Islet precursor cell (in vitro differentiated cells): ENCODE results near the gene SNTG2.
"Not testable (repeated sequence)": the region's sequence is repeated elsewhere in the genome, so short reads cannot be mapped to it uniquely, and the experiment has no call there.

ENCODE experiments used
- DNase-seq: peaks from one replicate; pipeline ENCODE4 v3.0.0-alpha.2; 2018

Gene SNTG2

GRCh38 chr2:1060372-1060771 lies 109.7 kb downstream of the SNTG2 start:
- no peak for DNase-seq

DNA sequence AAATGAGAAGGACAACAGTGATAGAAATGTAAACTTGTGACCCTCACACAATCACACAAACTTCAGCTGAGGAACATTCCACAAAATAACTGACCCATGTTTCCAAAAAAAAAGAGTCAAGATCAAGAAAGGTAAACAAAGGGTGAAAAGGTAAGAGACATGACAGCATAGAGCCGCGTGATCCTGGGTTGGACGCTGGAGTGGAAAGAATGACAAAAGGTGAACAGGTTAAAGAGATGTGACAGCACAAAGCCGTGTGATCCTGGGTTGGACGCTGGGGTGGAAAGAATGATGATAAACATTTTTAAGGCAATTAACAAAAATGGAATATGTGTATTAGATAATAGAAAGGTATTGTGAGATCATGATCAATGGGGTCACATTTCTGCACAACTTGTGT lies 110.3 kb downstream of the SNTG2 start:
- DNase-seq, result no peak

DNA sequence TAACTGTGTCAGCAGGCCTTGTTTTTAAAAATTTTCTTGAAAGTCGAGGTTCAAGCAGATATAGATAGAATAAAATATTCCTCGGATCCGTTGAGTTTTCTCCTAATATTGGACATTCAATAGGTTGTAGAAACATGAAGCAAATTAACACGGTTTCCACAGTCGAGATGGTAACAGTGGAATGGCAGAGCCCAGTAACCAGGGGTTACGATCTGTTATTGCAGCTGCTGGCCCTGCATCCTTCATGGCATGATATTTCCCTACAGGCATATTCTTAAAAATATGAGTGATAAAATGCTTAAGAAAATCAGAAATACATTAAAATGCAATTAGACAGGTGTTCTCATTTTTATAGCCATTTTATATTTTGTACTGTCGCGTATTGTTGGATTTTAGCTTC lies 117.6 kb downstream of the SNTG2 start:
- no peak for DNase-seq

- no peak for DNase-seq
These were observed 118.2 kb downstream of the SNTG2 start for GRCh38 chr2:1068822-1069221.

- no peak for DNase-seq
These were observed 119.2 kb downstream of the SNTG2 start for GRCh38 chr2:1069847-1070246.

GRCh38 chr2:1070601-1071000 lies 120.0 kb downstream of the SNTG2 start:
- no peak for DNase-seq

DNA sequence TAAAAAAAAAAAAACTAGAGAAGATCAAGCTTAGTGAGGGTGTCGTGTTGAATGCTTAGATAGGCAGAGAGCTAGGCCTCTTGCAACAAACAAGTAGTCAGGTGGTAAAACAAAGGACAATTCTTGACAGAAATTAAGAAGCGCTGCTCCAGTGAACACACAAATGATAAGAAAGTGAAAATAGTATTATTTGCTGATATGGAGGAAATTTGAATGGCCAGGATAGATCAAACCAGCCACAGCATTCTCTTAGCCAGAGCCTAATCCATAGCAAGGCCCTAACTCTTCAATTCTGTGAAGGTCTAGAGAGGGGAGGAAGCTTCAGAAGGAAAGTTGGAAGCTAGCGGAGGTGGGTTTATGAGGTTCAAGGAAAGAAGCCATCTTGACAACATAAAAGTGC lies 121.0 kb downstream of the SNTG2 start:
- no peak for DNase-seq

- no peak for DNase-seq
These were observed 121.6 kb downstream of the SNTG2 start for GRCh38 chr2:1072250-1072649.

GRCh38 chr2:1077911-1078310 lies 127.3 kb downstream of the SNTG2 start:
- DNase-seq, result no peak

GRCh38 chr2:1078326-1078725 lies 127.7 kb downstream of the SNTG2 start:
- no peak for DNase-seq

- no peak for DNase-seq
These were observed 129.5 kb downstream of the SNTG2 start for GRCh38 chr2:1079873-1080799.

DNA sequence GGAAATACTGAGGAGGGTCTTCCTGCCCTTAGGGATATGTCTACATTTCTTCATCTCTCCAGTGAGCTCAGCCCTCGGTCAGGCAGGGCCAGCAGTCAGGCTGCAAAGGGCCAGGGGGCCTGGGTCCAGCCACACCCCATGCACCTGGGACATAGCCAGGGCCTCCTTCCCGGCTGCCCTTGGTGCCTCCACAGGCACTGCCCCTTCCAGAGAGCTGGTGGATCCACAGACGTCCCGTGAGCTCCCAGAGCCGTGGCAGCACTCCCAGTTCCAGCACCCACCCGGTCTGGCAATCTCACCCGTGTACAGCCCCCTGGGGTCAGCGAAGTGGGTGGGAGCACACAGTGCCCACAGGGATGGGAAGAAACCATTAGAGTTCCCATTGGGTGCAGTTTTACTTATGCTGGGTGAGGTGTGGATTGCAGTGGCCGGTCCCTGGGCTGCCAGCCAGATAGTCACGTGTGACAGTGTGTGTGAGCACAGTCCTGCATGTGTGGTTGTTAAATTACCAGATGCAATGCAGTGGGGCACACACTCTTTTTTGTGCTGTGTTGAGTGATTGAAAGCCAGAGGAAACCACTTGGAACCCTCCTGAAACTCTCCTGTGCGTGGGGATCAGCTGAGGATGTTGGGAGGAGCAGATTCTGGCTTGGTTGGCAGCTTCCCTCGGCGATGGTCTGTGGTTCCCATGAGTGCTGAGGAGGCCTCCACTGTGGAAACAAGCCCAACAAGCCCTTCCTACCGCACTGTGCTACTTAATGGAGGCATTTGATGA lies 131.0 kb downstream of the SNTG2 start:
- DNase-seq, result no peak

DNA sequence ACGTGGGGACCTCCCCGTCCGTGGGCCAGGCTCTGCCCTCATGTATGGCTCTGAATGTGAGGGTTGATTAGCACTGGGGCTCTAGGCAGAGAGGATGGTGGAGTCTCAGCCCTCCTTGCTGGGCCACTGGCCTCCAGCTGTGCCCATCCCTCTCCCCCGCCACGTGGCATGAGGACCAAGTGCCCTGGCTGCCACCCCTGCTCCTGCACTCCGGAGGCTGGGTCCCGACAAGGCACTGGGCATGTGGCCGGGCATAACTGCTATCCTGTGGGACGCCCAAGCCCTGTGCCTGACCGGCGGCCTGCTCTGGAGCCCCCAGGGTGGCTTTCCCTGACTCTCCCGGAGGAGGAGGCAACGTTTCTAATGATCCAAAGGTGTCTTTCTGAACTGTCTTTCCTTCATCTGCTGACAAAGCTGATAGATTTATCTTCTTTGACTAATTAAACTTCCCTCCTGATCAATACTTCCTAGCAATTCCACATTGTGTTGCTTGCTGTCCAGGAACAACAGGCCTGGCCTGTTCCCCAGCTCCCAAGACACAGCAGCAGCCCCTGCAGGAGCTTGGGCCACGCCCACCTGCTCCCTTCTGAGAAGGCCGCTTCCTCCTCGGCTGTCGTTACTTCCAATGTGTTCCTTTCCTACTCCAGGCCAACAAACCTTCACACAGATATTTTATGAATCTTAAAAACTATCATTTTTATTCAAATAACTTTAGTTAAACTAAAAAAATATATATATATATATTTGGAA lies 132.0 kb downstream of the SNTG2 start:
- peak; percentile 75 for DNase-seq

DNA sequence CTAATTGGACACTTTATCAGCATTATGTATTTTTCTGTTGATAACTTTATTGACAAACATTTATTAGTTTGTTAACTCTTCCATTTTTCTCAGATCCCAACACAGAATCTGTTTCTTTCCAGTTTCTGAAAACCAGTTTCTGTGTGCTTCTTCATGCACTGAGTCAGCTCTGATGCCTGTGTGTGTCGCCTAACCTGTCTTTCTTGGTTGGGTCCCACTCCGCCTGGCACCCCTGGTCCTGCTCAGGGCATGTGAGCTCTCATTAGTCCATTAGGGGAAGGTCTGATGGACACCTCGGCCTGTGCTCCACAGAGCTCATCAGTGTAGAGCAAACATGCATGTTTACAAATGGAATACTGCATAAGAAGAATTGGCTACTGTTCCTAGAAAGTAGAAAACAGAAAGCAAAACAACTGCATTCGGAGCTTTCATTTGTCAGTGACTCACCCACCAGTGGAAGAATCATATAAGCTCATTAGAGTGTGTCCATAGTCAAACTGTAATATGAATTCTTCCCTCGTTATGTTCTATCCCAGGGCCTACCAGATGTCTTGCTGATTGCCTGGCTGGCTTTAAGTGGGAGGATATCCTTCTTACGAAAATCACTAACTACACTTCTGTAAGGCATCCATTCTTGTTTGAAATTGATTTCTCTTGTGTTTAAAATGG lies 137.7 kb downstream of the SNTG2 start:
- no peak for DNase-seq

- DNase-seq, result no peak
These were observed 138.3 kb downstream of the SNTG2 start for GRCh38 chr2:1088940-1089339.

- no peak for DNase-seq
These were observed 141.4 kb downstream of the SNTG2 start for GRCh38 chr2:1091895-1092585.

DNA sequence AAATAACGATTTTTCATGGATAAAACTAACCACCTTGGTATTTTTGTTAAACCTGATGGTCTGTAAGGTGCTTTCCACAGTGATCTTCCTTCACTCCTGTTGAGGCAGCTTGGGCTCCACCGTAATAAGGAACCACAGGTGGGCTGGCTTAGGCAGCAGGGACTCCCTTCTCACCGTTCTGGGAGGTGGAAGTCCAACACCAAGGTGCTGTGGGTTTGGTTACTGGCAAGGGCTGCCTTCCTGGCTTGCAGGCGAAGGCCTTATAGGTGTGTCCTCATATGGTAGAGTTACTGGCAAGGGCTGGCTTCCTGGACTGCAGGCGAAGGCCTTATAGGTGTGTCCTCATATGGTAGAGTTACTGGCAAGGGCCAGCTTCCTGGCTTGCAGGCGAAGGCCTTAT lies 143.0 kb downstream of the SNTG2 start:
- not testable (repeated sequence) for DNase-seq

GRCh38 chr2:1097101-1097500 lies 146.5 kb downstream of the SNTG2 start:
- no peak for DNase-seq

DNA sequence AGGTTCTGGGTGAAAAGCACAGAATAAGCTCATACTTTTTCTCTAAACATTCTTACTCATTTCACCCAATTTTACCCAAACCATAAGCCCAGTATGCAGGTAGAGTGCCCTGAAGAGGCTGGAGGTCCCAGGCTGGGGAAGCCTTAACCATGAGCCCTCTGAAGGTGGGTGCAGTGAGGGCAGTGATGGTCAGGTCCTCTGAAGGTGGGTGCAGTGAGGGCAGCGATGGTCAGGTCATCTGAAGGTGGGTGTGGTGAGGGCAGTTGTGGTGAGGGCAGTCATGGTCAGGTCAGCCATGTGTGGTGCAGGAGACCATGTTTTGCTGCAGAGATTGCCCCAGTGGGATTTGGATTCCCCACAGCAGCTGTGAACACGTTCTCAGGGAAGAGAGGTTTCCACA lies 148.8 kb downstream of the SNTG2 start:
- no peak for DNase-seq

GRCh38 chr2:1101011-1101782 lies 150.5 kb downstream of the SNTG2 start:
- no peak for DNase-seq

DNA sequence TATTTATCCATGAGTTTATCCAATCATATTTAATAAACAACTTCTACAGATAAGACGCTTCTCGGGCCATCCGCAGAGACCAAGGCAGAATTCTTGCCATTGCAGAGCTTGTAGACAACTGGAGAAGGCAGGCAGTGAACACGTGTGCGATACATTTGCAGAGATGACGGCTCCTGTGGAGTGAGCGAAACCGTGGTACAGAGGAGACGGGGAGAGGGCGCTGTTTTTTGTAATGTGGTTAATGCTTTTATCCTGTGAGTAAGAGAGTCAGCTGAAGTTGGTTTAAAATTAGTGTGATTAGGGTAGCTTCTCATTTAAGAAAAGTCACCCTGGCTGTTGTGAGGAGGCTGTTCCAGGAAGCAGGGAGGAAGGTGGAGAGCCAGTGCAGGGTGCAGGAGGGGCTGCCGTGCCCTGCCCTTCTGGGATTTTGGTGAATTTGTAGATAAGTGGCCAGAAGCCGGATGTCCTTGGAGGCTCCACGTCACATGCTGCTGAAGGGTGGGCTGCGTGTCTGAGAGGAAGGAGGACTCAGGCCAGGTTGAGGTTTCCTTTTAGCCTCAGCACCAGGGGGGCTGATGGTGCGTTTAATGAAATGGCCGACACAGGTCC lies 151.4 kb downstream of the SNTG2 start:
- DNase-seq, result no peak
